ENCODE results near the gene GABRB3.
"Not testable (repeated sequence)": the region's sequence is repeated elsewhere in the genome, so short reads cannot be mapped to it uniquely, and the experiment has no call there.

Gene GABRB3

DNA sequence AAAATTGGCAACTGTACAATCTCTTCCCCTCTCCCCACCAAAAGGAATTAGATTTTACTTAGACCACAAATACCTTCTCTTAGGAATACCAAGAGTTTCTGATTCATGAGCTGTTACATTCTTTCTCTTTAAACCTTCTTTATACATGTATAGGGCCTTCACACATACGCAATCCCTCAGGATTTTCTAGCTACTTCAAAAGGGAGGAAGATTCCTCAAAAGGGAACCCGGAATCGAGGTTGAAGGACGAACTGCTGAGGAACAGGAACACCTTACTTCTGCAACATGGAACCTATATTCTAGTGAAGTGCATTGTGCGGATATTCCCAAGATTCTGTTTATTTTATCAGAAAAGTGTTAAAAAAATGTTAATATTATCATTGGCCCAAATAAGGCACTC is 52.3 kb downstream of the GABRB3 start:
- Mint-ChIP-seq H3K27me3 (ENCODE audit: low read depth) (peaks cover 5% of the 10 kb centered on the region), H3K4me3 (no peak overlapping the region), H3K4me1 (peaks cover 11% of the 10 kb centered on the region), H3K27ac (no peak overlapping the region), H3K36me3 (ENCODE audit: low read depth) (no peaks in the 10 kb centered on the region), H3K9me3 (no peaks in the 10 kb centered on the region)
- TF ChIP-seq, protein P1, sequence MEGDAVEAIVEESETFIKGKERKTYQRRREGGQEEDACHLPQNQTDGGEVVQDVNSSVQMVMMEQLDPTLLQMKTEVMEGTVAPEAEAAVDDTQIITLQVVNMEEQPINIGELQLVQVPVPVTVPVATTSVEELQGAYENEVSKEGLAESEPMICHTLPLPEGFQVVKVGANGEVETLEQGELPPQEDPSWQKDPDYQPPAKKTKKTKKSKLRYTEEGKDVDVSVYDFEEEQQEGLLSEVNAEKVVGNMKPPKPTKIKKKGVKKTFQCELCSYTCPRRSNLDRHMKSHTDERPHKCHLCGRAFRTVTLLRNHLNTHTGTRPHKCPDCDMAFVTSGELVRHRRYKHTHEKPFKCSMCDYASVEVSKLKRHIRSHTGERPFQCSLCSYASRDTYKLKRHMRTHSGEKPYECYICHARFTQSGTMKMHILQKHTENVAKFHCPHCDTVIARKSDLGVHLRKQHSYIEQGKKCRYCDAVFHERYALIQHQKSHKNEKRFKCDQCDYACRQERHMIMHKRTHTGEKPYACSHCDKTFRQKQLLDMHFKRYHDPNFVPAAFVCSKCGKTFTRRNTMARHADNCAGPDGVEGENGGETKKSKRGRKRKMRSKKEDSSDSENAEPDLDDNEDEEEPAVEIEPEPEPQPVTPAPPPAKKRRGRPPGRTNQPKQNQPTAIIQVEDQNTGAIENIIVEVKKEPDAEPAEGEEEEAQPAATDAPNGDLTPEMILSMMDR (IDR thresholded peaks at IDR 0.05; ENCODE audit: unreplicated experiment in 3 of 3) = no peak

DNA sequence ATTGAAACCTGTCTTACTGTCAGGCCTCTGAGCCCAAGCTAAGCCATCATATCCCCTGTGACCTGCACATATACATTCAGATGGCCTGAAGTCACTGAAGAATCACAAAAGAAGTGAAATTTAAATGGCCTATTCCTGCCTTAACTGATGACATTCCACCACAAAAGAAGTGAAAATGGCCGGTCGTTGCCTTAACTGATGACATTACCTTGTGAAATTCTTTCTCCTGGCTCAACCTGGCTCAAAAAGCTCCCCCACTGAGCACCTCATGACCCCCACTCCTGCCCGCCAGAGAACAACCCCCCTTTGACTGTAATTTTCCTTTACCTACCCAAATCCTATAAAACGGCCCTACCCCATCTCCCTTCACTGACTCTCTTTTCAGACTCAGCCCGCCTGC is 53.0 kb downstream of the GABRB3 start:
- not testable (repeated sequence) for H3K27me3 Mint-ChIP-seq (ENCODE audit: low read depth); H3K27ac Mint-ChIP-seq; H3K4me3 Mint-ChIP-seq

DNA sequence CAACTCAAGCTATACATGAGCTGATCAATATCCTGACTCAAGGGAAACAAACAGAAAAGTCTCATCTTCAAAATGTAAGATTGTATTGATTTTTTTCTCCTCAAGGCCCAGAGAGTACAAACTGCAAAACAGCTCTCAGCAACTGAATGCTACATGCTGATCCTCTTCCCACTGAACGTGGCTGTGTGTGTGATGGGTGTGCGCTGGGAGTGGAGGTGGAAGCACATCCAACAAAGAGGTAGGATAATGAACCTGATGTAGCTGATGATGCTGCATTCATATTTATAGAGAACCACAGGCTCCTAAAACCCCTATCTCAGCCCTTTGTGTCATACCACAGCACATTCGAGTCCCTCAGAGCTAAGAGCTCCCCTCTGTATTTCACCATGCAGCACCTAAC is 56.8 kb downstream of the GABRB3 start:
- Mint-ChIP-seq H3K36me3 (ENCODE audit: low read depth) (no peaks in the 10 kb centered on the region), H3K4me3 (no peak overlapping the region), H3K27me3 (ENCODE audit: low read depth) (peaks cover 8% of the 10 kb centered on the region), H3K9me3 (no peaks in the 10 kb centered on the region), H3K4me1 (peaks cover 17% of the 10 kb centered on the region), H3K27ac (no peak overlapping the region)
- TF ChIP-seq, protein P1 (IDR thresholded peaks at IDR 0.05; ENCODE audit: unreplicated experiment in 3 of 3) = no peak

More for the DNA sequence above, 53.0 kb downstream of the GABRB3 start:
- H3K36me3 Mint-ChIP-seq (ENCODE audit: low read depth); H3K9me3 Mint-ChIP-seq: not testable (repeated sequence)
- peaks cover 11% of the 10 kb centered on the region for H3K4me1 Mint-ChIP-seq

DNA sequence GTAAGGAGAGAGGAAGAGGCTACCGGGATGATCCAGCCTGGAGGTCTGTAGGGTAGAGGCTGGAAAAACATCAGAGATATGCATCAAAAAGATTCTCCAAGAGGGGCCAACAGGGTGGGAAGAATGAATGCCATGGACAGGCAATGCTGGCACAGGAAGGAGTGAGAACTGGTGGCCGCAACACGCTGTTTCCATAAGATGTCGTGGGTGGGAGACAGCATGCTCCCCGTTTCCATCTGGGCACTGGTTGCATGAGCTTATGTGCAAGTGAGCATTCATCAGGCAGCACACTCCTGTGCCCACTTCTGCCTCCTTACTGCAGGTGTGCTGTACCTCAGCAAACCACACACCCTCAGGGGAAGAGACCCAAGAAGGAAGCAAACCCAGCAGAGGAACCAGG is 59.4 kb downstream of the GABRB3 start:
- H3K27ac Mint-ChIP-seq = no peak overlapping the region
- peaks cover 8% of the 10 kb centered on the region for H3K27me3 Mint-ChIP-seq (ENCODE audit: low read depth)
- no peak overlapping the region for H3K4me3 Mint-ChIP-seq
- peaks cover 12% of the 10 kb centered on the region for H3K4me1 Mint-ChIP-seq
- TF ChIP-seq, protein P1 (IDR thresholded peaks at IDR 0.05; ENCODE audit: unreplicated experiment in 3 of 3) = no peak
- H3K36me3 Mint-ChIP-seq (ENCODE audit: low read depth) = no peaks in the 10 kb centered on the region
- no peaks in the 10 kb centered on the region for H3K9me3 Mint-ChIP-seq

DNA sequence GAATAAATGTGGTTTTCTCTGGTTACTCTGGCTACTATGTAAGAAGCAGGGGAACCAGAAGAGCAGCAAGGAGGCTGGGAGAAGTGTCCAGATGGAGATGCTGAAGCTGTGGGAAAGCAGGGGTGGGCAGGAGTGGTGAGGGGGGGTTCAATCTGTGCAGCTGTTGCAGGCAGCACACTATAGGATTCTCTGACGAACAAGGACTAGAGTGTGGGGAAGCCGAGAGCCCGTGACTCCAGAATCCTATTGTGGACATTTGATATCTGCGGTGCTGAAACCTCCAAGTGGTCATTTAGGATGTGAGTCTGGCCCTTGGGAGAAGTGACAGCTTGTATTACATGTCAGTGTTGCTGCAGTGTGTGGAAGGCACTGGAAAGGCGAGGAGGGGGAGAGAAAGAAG is 60.5 kb downstream of the GABRB3 start:
- Mint-ChIP-seq H3K4me1 (peaks cover 6% of the 10 kb centered on the region), H3K27me3 (ENCODE audit: low read depth) (peaks cover 8% of the 10 kb centered on the region), H3K36me3 (ENCODE audit: low read depth) (no peaks in the 10 kb centered on the region), H3K4me3 (no peak overlapping the region), H3K9me3 (no peaks in the 10 kb centered on the region), H3K27ac (no peak overlapping the region)
- TF ChIP-seq, protein P1 (IDR thresholded peaks at IDR 0.05; ENCODE audit: unreplicated experiment in 3 of 3) = no peak

DNA sequence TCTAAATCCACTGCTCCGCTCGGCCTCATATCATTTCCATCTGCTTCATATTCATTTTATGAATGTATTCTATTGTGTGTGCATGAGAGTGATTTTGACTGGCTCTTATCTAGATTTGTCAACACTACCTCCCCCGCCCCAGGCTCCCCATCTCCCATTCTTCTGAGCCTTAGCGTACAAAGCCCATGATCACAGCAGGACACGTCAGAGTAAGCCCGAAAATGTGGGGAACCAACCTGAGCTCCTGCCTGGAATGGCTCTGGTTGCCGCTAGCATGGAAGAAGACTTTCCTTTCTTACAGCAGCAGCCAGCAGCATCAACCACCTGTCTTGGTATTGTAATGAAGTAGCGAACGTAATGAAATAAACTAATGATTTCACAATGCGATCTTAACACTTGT is 61.4 kb downstream of the GABRB3 start:
- Mint-ChIP-seq H3K36me3 (ENCODE audit: low read depth) (no peaks in the 10 kb centered on the region), H3K27ac (no peak overlapping the region), H3K4me1 (peaks cover 6% of the 10 kb centered on the region), H3K4me3 (no peak overlapping the region), H3K9me3 (no peaks in the 10 kb centered on the region), H3K27me3 (ENCODE audit: low read depth) (peaks cover 4% of the 10 kb centered on the region)
- TF ChIP-seq, protein P1 (IDR thresholded peaks at IDR 0.05; ENCODE audit: unreplicated experiment in 3 of 3) = no peak
